Testis (tissue), 3 donors: Measurements from ENCODE around the gene SLC11A2. TPM values are rescaled to one million over a fixed set of nuclear protein-coding genes. Genes with fewer than 3 reads are reported as not detected.

ENCODE experiments used
- DNase-seq: peaks from one replicate; pipeline ENCODE4 v3.0.0-alpha.2; 2019
- H3K27ac ChIP-seq, 2 donors: fragments of 200-600 bp; sonication (generic); one replicate each; pipeline ENCODE4 v1.5.1; 2019
- H3K27me3 ChIP-seq: fragments of 200-600 bp; sonication (generic); one replicate; pipeline ENCODE4 v1.5.1; 2019
- H3K36me3 ChIP-seq: fragments of 200-600 bp; sonication (generic); one replicate; pipeline ENCODE4 v1.5.1; 2017; ENCODE audit warnings: low read depth; ENCODE audit errors: missing control alignments
- H3K4me1 ChIP-seq: fragments of 200-600 bp; sonication (generic); one replicate; pipeline ENCODE4 v1.5.1; 2019
- H3K4me3 ChIP-seq, 2 donors: fragments of 200-600 bp; sonication (generic); one replicate each; pipeline ENCODE4 v1.5.1; 2017 to 2019
- H3K9me3 ChIP-seq: fragments of 200-600 bp; sonication (generic); one replicate; pipeline ENCODE4 v1.5.1; 2017
- CTCF ChIP-seq, 3 experiments: fragments of 450-650 bp in 2 of 3; fragments of 200-600 bp in 1 of 3; sonication (generic) in 1 of 3; IDR thresholded peaks; one replicate each; pipeline ENCODE4 v1.5.1; 2016 to 2019; ENCODE audit warnings: antibody characterized with exemption in 3 of 3, mild to moderate bottlenecking in 2 of 3, moderate library complexity in 1 of 3
- POLR2A ChIP-seq: fragments of 450-650 bp; IDR thresholded peaks from one replicate; pipeline ENCODE4 v1.6.1; 2017; ENCODE audit warnings: antibody characterized with exemption, mild to moderate bottlenecking, moderate library complexity
- WGBS, 2 donors: methylation state at CpG; one replicate each; pipeline ENCODE4 v1.1.5; 2018; 5-methylcytosine and 5-hydroxymethylcytosine counted together
- intact Hi-C: fragments of 100-400 bp; cut with DNase I; formaldehyde crosslinking; loops from one replicate; pipeline ENCODE4 v1.15.1; 2023; ENCODE audit warnings: low total_unique reads
- polyA plus RNA-seq: library from polyadenylated mRNA; stranded (reverse); fragments of 350-450 nt; fragmentation: Illumina TruSeq; extraction: RNeasy Lipid Tissue Mini Kit (QIAGEN cat#74804); gene quantifications from one replicate; pipeline ENCODE4 v1.2.3, GENCODE V29; 2014; ENCODE audit warnings: low read depth, low replicate concordance; ENCODE audit not compliant: insufficient read depth
- total RNA-seq, 2 donors: library from RNA; depleted of rRNA; stranded (reverse); fragments of >200 nt; gene quantifications; one replicate each; pipeline ENCODE4 v1.2.3, GENCODE V29; 2016

Gene SLC11A2
- total and polyA plus RNA-seq, 3 donors from 2014 or later: 42.9 to 66.5 (median 63.4) TPM

DNA sequence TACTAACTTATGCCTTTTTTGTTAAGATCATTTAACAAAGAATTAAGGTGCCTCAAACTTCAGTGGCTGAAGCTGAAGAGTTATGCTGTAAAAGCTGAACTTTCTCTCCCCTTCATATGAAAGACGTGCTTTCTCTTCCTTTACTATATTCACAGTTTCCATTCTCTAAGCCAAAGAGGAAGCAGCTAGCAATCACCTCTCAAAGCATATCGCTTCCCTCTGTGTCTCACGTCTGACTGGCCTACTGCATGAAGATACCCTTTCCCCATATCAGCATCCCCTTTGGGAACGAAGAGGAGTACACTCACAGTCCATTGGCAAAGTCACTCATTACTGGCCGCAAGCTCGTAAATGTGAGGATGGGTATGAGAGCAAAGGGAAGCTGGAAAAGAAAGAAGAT, 34.9 kb downstream of the SLC11A2 start:
- DNase-seq: no peak
- Histone ChIP-seq H3K36me3 (no peaks in the 10 kb centered on the region), H3K27ac (no peak overlapping the region), H3K4me1 (no peaks in the 10 kb centered on the region), H3K27me3 (no peaks in the 10 kb centered on the region), H3K4me3 (no peak overlapping the region), H3K9me3 (no peaks in the 10 kb centered on the region)
- 80 to 86% methylated on average over 6 of the region's 6 CpGs for WGBS, 2 donors
- intact Hi-C loops: no loop called here
- TF ChIP-seq POLR2A (no peak), CTCF (IDR thresholded peaks at IDR 0.05) (no peak)

GRCh38 chr12:50990791-50991190, 35.4 kb downstream of the SLC11A2 start:
- 75 to 86% methylated on average over 3 of the region's 3 CpGs for WGBS, 2 donors
- H3K36me3 ChIP-seq: no peaks in the 10 kb centered on the region
- no peak overlapping the region for H3K4me3 ChIP-seq
- H3K27me3 ChIP-seq: no peaks in the 10 kb centered on the region
- H3K9me3 ChIP-seq: no peaks in the 10 kb centered on the region
- peaks cover 3% of the 10 kb centered on the region for H3K4me1 ChIP-seq
- intact Hi-C loops: no loop called here
- no peak overlapping the region for H3K27ac ChIP-seq
- TF ChIP-seq CTCF (IDR thresholded peaks at IDR 0.05) (no peak), POLR2A (no peak)
- DNase-seq: no peak

GRCh38 chr12:50990147-50990727, 35.9 kb downstream of the SLC11A2 start:
- 88 to 94% methylated on average over 4 of the region's 4 CpGs for WGBS, 2 donors
- TF ChIP-seq CTCF (IDR thresholded peaks at IDR 0.05) (no peak), POLR2A (no peak)
- DNase-seq: no peak
- no peaks in the 10 kb centered on the region for H3K9me3 ChIP-seq
- peaks cover 9% of the 10 kb centered on the region for H3K4me1 ChIP-seq
- no peaks in the 10 kb centered on the region for H3K36me3 ChIP-seq
- no peak overlapping the region for H3K27ac ChIP-seq
- H3K4me3 ChIP-seq: no peak overlapping the region
- no peaks in the 10 kb centered on the region for H3K27me3 ChIP-seq
- intact Hi-C loops: no loop called here

DNA sequence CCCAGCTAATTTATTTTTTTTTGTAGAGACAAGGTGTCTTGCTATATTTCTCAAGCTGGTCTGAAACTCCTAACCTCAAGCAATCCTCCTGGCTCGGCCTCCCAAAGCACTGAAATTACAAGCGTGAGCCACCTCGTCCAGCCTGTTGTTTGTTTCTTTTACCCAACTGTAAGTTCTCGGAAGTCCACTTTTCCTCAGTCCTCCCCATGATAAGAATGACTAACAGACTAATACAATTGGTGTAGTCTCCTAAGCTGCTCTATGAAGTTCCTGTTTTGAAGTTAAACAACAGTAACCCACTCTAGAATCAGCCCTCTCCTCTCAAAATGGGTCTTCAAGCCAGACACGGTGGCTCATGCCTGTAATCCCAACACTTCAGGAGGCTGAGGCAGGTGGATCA, 37.3 kb downstream of the SLC11A2 start:
- Histone ChIP-seq H3K27me3 (no peaks in the 10 kb centered on the region), H3K4me1 (peaks cover 17% of the 10 kb centered on the region), H3K9me3 (no peaks in the 10 kb centered on the region), H3K27ac (no peak overlapping the region), H3K36me3 (no peaks in the 10 kb centered on the region), H3K4me3 (no peak overlapping the region)
- no peak for TF ChIP-seq CTCF (IDR thresholded peaks at IDR 0.05)
- no peak for TF ChIP-seq POLR2A
- DNase-seq: no peak
- intact Hi-C loops: loop anchor here (10.0 kb wide), 1 partner anchor 54 kb away; no protein-coding TSS in a partner anchor
- 90 to 96% methylated on average over 5 of the region's 5 CpGs for WGBS, 2 donors

- H3K4me3 ChIP-seq: no peak overlapping the region
- DNase-seq: no peak
- H3K27me3 ChIP-seq: no peaks in the 10 kb centered on the region
- intact Hi-C loops: loop anchor here (10.0 kb wide), 1 partner anchor 53 kb away; no protein-coding TSS in a partner anchor
- peaks cover 17% of the 10 kb centered on the region for H3K4me1 ChIP-seq
- H3K36me3 ChIP-seq: no peaks in the 10 kb centered on the region
- no peaks in the 10 kb centered on the region for H3K9me3 ChIP-seq
- TF ChIP-seq POLR2A (no peak), CTCF (IDR thresholded peaks at IDR 0.05) (no peak)
- 81 to 85% methylated on average over 5 of the region's 5 CpGs for WGBS, 2 donors
- H3K27ac ChIP-seq: no peak overlapping the region
Observed at GRCh38 chr12:50988051-50988450, 38.1 kb downstream of the SLC11A2 start.
